ENCODE results near the gene LORICRIN.
A peak's percentile ranks its signal among the peaks of the same experiment; 100 is the strongest.
"Not testable (repeated sequence)": the region's sequence is repeated elsewhere in the genome, so short reads cannot be mapped to it uniquely, and the experiment has no call there.

The LORICRIN gene

GRCh38 chr1:153259387-153259786, at the start of gene LORICRIN:
Gene LORICRIN, plus strand, starts transcription at chr1:153259687. Its CDS starts 1,263 bp downstream, at chr1:153260950.
- DNase-seq (ENCODE audit: low read depth in 2 of 2) = no peak

- no peak for DNase-seq (ENCODE audit: low read depth in 2 of 2)
Measured at GRCh38 chr1:153210206-153210605, 49.3 kb upstream of the LORICRIN start.

- no peak for DNase-seq (ENCODE audit: low read depth in 2 of 2)
Measured at GRCh38 chr1:153212201-153212600, 47.3 kb upstream of the LORICRIN start.

- DNase-seq (ENCODE audit: low read depth in 2 of 2) = no peak
Measured at GRCh38 chr1:153213519-153213918, 46.0 kb upstream of the LORICRIN start.

GRCh38 chr1:153217212-153217611, 42.3 kb upstream of the LORICRIN start, which contains the start of gene PRR9:
Gene PRR9, plus strand, starts transcription at chr1:153217584. Its CDS starts 561 bp downstream, at chr1:153218145.
- no peak for DNase-seq (ENCODE audit: low read depth in 2 of 2)

- no peak for DNase-seq (ENCODE audit: low read depth in 2 of 2)
Measured at GRCh38 chr1:153217744-153218416, 41.6 kb upstream of the LORICRIN start.

- no peak for DNase-seq (ENCODE audit: low read depth in 2 of 2)
Measured at GRCh38 chr1:153220606-153221303, 38.7 kb upstream of the LORICRIN start.

- peak; percentile 15 to 22 for DNase-seq (ENCODE audit: low read depth in 2 of 2)
Measured at GRCh38 chr1:153223040-153223891, 36.2 kb upstream of the LORICRIN start.

GRCh38 chr1:153227810-153228209, 31.7 kb upstream of the LORICRIN start:
- no peak for DNase-seq (ENCODE audit: low read depth in 2 of 2)

GRCh38 chr1:153228491-153228890, 31.0 kb upstream of the LORICRIN start:
- no peak for DNase-seq (ENCODE audit: low read depth in 2 of 2)

- DNase-seq (ENCODE audit: low read depth in 2 of 2) = not testable (repeated sequence)
Measured at GRCh38 chr1:153229076-153229829, 30.2 kb upstream of the LORICRIN start.

- no peak for DNase-seq (ENCODE audit: low read depth in 2 of 2)
Measured at GRCh38 chr1:153231363-153231762, 28.1 kb upstream of the LORICRIN start.

- DNase-seq (ENCODE audit: low read depth in 2 of 2) = no peak
Measured at GRCh38 chr1:153231785-153232184, 27.7 kb upstream of the LORICRIN start.

GRCh38 chr1:153232553-153232952, 26.9 kb upstream of the LORICRIN start:
- DNase-seq (ENCODE audit: low read depth in 2 of 2) = no peak

- no peak for DNase-seq (ENCODE audit: low read depth in 2 of 2)
Measured at GRCh38 chr1:153233448-153233847, 26.0 kb upstream of the LORICRIN start.

- DNase-seq (ENCODE audit: low read depth in 2 of 2) = no peak
Measured at GRCh38 chr1:153238527-153238926, 21.0 kb upstream of the LORICRIN start.

- DNase-seq (ENCODE audit: low read depth in 2 of 2) = no peak
Measured at GRCh38 chr1:153242160-153242559, 17.3 kb upstream of the LORICRIN start.

- DNase-seq (ENCODE audit: low read depth in 2 of 2) = no peak
Measured at GRCh38 chr1:153245466-153245865, 14.0 kb upstream of the LORICRIN start.

- DNase-seq (ENCODE audit: low read depth in 2 of 2) = no peak
Measured at GRCh38 chr1:153246018-153246417, 13.5 kb upstream of the LORICRIN start.

- no peak for DNase-seq (ENCODE audit: low read depth in 2 of 2)
Measured at GRCh38 chr1:153246825-153247224, 12.7 kb upstream of the LORICRIN start.

GRCh38 chr1:153248176-153248879, 11.2 kb upstream of the LORICRIN start:
- DNase-seq (ENCODE audit: low read depth in 2 of 2) = no peak

All from stimulated activated CD8-positive, alpha-beta memory T cell treated with anti-CD3 and anti-CD28 coated beads, Interleukin-15, amount 100 ng/mL, for 48 hours (primary cell).